Kidney (tissue), 14 donors: ENCODE results near the gene B3GNT7. TPM values are rescaled to one million over a fixed set of nuclear protein-coding genes. Genes with fewer than 3 reads are reported as not detected.
A peak's percentile ranks its signal among the peaks of the same experiment; 100 is the strongest.

Experiments
- DNase-seq, 5 donors: peaks; one replicate each; pipeline ENCODE4 v3.0.0-alpha.2; 2013 to 2020
- FAIRE-seq: peaks from 2 replicates; lab custom pipeline; 2012; peaks lifted over from hg19 to GRCh38; lab: Jason Lieb, UNC
- H3K27ac ChIP-seq, 2 donors: one replicate each; pipeline ENCODE4 v1.7.0; 2013; ENCODE audit warnings: low read depth in 2 of 2, low read length in 2 of 2, inconsistent platforms in 1 of 2
- H3K27me3 ChIP-seq: one replicate; pipeline ENCODE4 v1.7.1; 2013; ENCODE audit warnings: low read length, inconsistent platforms; ENCODE audit not compliant: control insufficient read depth, insufficient read depth
- H3K36me3 ChIP-seq, 3 donors: one replicate each; pipeline versions ENCODE4 v1.7.0 to v1.7.1; 2013; ENCODE audit warnings: low read length in 3 of 3, control low read depth in 1 of 3, inconsistent platforms in 1 of 3; ENCODE audit not compliant: insufficient read depth in 3 of 3, control insufficient read depth in 2 of 3
- H3K4me1 ChIP-seq, 3 donors: one replicate each; pipeline versions ENCODE4 v1.7.0 to v1.7.1; 2013; ENCODE audit warnings: low read length in 3 of 3, inconsistent platforms in 1 of 3, low read depth in 1 of 3; ENCODE audit not compliant: control insufficient read depth in 2 of 3, insufficient read depth in 2 of 3
- H3K4me3 ChIP-seq, 3 donors: one replicate each; pipeline versions ENCODE4 v1.7.0 to v1.8.1; 2013; ENCODE audit warnings: low read length in 3 of 3, control low read depth in 1 of 3, inconsistent platforms in 1 of 3
- H3K9ac ChIP-seq, 3 donors: one replicate each; pipeline versions ENCODE4 v1.7.0 to v1.7.1; 2013; ENCODE audit warnings: low read length in 3 of 3, control low read depth in 1 of 3, inconsistent platforms in 1 of 3
- H3K9me3 ChIP-seq, 3 donors: one replicate each; pipeline versions ENCODE4 v1.7.0 to v1.7.1; 2013; ENCODE audit warnings: low read length in 3 of 3, control low read depth in 1 of 3, inconsistent platforms in 1 of 3; ENCODE audit not compliant: control insufficient read depth in 2 of 3, insufficient read depth in 1 of 3
- intact Hi-C: fragments of 100-400 bp; cut with DNase I; formaldehyde crosslinking; loops from one replicate; pipeline ENCODE4 v1.11.1; 2022
- polyA plus RNA-seq: library from polyadenylated mRNA; stranded (reverse); fragments of 350-450 nt; fragmentation: Illumina TruSeq; extraction: RNeasy Lipid Tissue Mini Kit (QIAGEN cat#74804); gene quantifications from one replicate; pipeline ENCODE4 v1.2.3, GENCODE V29; 2014; ENCODE audit warnings: low read depth, low replicate concordance; ENCODE audit not compliant: insufficient read depth
- total RNA-seq: library from RNA; stranded (reverse); fragmentation: NEBNext Ultra II Directional; extraction: Animal tissue kit (Norgen Biotek cat#: 25700); gene quantifications from one replicate; pipeline ENCODE4 v1.2.1, GENCODE V29; 2021
- TF ChIP-seq, protein P1 (sequence below): IDR thresholded peaks from 3 replicates; pipeline ENCODE4 v1.5.1; 2012; ENCODE audit warnings: mild to moderate bottlenecking, moderate library complexity, borderline replicate concordance; ENCODE audit not compliant: insufficient read depth; ENCODE audit errors: extremely low read depth
- donor health status: control.
- donor health status: control.
- donor health status: control.
- donor health status: control.
- donor health status: control.
- donor health status: DM: yes; HTN: yes; CAD: no.
- donor health status: Normal renal cell carcinoma (clear cell type).

Gene B3GNT7
- total and polyA plus RNA-seq, 2 donors from 2014 or later, result 2.4 to 9.3 TPM

DNA sequence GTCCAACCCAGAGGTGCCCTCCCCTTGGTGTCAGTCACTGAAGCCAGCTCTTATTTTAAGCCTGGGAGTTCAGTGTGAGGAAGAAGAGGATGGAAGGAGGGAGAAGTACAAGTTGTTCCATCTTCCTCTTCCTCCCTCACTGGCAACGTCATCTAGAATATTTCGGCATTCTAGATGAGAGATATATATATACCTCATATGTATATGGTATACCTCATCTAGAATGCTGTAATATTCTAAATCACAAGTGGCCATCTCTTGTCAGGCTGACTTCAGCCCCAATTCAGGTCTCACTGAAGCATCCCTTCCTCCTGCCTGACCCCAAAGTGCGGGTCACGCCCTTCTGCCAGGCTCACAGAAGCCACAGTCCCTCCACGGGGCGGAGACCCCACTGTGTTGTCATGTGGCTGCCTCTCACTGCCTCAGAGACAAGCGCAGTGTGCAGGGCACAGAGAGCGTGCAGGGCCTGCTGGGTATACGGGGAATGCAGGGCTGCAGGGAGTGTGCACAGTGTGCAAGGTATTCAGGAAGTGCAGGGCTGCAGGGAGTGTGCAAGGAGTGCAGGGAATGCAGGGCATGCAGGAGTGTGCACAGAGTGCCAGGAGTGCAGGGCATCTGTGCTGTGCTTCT is 32.8 kb upstream of the B3GNT7 start:
- H3K36me3 ChIP-seq, result peaks cover 0 to 2% (median 0%) of the 10 kb centered on the region in 3 donors
- DNase-seq (peak in 1 of 5 donors; percentile 62), FAIRE-seq (no peak)
- intact Hi-C loops, result no loop called here
- H3K4me3 ChIP-seq, result no peak overlapping the region
- no peak overlapping the region for H3K27ac ChIP-seq
- TF ChIP-seq, protein P1, sequence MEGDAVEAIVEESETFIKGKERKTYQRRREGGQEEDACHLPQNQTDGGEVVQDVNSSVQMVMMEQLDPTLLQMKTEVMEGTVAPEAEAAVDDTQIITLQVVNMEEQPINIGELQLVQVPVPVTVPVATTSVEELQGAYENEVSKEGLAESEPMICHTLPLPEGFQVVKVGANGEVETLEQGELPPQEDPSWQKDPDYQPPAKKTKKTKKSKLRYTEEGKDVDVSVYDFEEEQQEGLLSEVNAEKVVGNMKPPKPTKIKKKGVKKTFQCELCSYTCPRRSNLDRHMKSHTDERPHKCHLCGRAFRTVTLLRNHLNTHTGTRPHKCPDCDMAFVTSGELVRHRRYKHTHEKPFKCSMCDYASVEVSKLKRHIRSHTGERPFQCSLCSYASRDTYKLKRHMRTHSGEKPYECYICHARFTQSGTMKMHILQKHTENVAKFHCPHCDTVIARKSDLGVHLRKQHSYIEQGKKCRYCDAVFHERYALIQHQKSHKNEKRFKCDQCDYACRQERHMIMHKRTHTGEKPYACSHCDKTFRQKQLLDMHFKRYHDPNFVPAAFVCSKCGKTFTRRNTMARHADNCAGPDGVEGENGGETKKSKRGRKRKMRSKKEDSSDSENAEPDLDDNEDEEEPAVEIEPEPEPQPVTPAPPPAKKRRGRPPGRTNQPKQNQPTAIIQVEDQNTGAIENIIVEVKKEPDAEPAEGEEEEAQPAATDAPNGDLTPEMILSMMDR, result no peak
- no peaks in the 10 kb centered on the region for H3K4me1 ChIP-seq
- no peaks in the 10 kb centered on the region for H3K9me3 ChIP-seq
- no peaks in the 10 kb centered on the region for H3K27me3 ChIP-seq
- H3K9ac ChIP-seq, result no peak overlapping the region

DNA sequence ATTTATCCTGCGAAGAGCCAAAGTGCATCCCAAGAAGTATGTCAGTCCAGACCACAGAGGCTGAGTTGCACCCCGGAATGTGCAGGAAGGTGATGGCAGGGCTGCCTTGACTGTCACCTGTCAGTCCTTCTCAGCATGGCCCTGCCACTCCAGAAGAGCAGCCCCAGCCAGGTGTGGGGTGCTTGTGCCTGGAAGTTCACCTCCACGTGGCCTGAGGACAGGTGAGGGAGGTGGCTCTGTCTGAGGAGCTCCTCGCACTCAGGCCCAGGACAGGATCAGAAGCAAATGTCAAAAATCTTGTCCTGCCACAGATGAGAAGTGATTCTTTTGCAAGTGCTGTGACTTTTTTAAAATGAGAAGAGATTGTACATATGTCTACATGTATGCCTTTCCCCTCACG is 31.4 kb upstream of the B3GNT7 start:
- H3K36me3 ChIP-seq, result peaks cover 0 to 2% (median 0%) of the 10 kb centered on the region in 3 donors
- no peak overlapping the region for H3K27ac ChIP-seq
- FAIRE-seq (no peak), DNase-seq (peak in 1 of 5 donors; percentile 41)
- H3K27me3 ChIP-seq, result no peaks in the 10 kb centered on the region
- H3K9ac ChIP-seq, result no peak overlapping the region
- no peaks in the 10 kb centered on the region for H3K4me1 ChIP-seq
- no peak overlapping the region for H3K4me3 ChIP-seq
- H3K9me3 ChIP-seq, result no peaks in the 10 kb centered on the region
- TF ChIP-seq, protein P1, result no peak
- intact Hi-C loops, result no loop called here

DNA sequence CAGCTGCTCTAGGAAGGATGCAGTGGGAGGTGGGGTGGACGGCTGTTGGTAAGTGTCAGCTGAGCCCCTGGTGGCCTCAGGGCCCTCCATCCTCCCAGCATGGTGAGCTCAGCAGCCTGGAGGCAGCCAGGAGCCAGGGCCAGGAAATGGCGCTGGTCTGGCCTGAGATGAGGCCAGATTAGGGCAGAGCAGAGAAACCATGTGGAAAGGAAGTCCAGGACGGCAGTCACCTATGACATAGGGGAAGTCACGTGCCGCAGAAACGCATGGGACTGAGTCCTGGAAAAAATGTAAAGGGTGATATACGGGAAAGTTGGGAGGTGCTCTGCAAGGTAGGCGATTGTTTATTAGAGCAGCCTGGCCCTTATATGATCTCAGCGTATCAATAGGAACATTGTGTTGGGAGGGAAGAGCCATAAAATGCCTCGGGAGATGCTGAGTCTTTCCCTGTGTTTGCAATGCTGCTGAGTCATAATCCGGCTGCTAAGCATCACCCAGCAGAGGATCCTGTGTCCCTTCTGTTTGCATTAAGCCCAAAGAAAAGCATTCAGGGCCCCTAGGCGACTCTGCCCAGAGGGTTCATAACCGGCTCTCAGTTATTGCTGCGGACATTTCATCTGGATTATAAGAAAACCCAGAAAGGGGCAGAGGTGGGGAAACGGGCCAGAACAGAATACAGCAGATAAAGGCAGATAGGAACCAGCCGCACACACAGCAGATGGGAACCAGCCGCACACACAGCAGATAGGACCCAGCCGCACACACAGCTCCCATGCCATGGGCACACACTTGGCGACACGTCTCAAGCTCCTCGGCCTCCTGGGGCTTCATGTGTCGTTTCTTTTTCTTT is 30.3 kb upstream of the B3GNT7 start:
- Histone ChIP-seq H3K27ac (no peak overlapping the region), H3K27me3 (no peaks in the 10 kb centered on the region), H3K4me3 (no peak overlapping the region), H3K9ac (no peak overlapping the region), H3K36me3 (peaks cover 0 to 2% (median 0%) of the 10 kb centered on the region in 3 donors), H3K9me3 (no peaks in the 10 kb centered on the region), H3K4me1 (no peaks in the 10 kb centered on the region)
- DNase-seq, result peak in 4 of 5 donors; percentile 32 to 68 (median 56)
- intact Hi-C loops, result no loop called here
- no peak for FAIRE-seq
- TF ChIP-seq, protein P1, result no peak
